Panc1 (cell line): ENCODE measurements around the gene CDKN2AIP.

Source experiments
- CTCF ChIP-seq: fragments of 450-650 bp; IDR thresholded peaks from 2 replicates; pipeline ENCODE4 v1.5.1; 2017; ENCODE audit warnings: mild to moderate bottlenecking
- POLR2AphosphoS5 ChIP-seq: IDR thresholded peaks from 2 replicates; pipeline ENCODE4 v1.6.1; 2012; ENCODE audit warnings: mild to moderate bottlenecking, low read depth, low read length, moderate library complexity
- SIN3A ChIP-seq: IDR thresholded peaks from 2 replicates; pipeline ENCODE4 v1.6.1; 2012; ENCODE audit warnings: low read depth, mild to moderate bottlenecking, low read length, moderate library complexity, borderline replicate concordance; ENCODE audit not compliant: insufficient read depth
- TCF7L2 ChIP-seq: IDR thresholded peaks from 2 replicates; pipeline ENCODE4 v1.6.1; 2011; ENCODE audit warnings: mild to moderate bottlenecking, low read depth, low read length, inconsistent platforms
- TF ChIP-seq, protein P1 (sequence below), 2 experiments: IDR thresholded peaks; 2 replicates each; pipeline ENCODE4 v1.6.1; 2011 to 2012; ENCODE audit warnings: low read depth in 2 of 2, control low read depth in 1 of 2, low read length in 1 of 2, mild to moderate bottlenecking in 1 of 2, moderate library complexity in 1 of 2; ENCODE audit not compliant: insufficient read depth in 1 of 2

GRCh38 chr4:183495184-183495583, 50.7 kb downstream of the CDKN2AIP start:
- TF ChIP-seq, protein P1, sequence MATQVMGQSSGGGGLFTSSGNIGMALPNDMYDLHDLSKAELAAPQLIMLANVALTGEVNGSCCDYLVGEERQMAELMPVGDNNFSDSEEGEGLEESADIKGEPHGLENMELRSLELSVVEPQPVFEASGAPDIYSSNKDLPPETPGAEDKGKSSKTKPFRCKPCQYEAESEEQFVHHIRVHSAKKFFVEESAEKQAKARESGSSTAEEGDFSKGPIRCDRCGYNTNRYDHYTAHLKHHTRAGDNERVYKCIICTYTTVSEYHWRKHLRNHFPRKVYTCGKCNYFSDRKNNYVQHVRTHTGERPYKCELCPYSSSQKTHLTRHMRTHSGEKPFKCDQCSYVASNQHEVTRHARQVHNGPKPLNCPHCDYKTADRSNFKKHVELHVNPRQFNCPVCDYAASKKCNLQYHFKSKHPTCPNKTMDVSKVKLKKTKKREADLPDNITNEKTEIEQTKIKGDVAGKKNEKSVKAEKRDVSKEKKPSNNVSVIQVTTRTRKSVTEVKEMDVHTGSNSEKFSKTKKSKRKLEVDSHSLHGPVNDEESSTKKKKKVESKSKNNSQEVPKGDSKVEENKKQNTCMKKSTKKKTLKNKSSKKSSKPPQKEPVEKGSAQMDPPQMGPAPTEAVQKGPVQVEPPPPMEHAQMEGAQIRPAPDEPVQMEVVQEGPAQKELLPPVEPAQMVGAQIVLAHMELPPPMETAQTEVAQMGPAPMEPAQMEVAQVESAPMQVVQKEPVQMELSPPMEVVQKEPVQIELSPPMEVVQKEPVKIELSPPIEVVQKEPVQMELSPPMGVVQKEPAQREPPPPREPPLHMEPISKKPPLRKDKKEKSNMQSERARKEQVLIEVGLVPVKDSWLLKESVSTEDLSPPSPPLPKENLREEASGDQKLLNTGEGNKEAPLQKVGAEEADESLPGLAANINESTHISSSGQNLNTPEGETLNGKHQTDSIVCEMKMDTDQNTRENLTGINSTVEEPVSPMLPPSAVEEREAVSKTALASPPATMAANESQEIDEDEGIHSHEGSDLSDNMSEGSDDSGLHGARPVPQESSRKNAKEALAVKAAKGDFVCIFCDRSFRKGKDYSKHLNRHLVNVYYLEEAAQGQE (IDR thresholded peaks at IDR 0.05; ENCODE audit: insufficient read depth in 1 of 2, low read depth in 2 of 2, low read length in 1 of 2), result no peak
- TF ChIP-seq POLR2AphosphoS5 (no peak), CTCF (no peak), SIN3A (no peak), TCF7L2 (no peak)
